DND-41 (cell line): Measurements from ENCODE around the gene S100A8.

Experiments
- ATAC-seq: fragments of 200-7000 bp; cut with Tn5 transposase; 3 replicates; pipeline ENCODE4 v1.9.1; 2021; ENCODE audit warnings: low read depth; ENCODE audit not compliant: insufficient read depth
- DNase-seq: peaks from one replicate; pipeline ENCODE4 v3.0.0-alpha.2; 2020
- H2AFZ ChIP-seq: 2 replicates; pipeline ENCODE4 v1.6.0; 2012; ENCODE audit warnings: low read depth, low read length
- H3K27ac ChIP-seq: 2 replicates; pipeline ENCODE4 v1.5.1; 2012; ENCODE audit warnings: low read length, inconsistent platforms
- H3K27me3 ChIP-seq: fragments of 200-600 bp; sonication (generic); 2 replicates; pipeline ENCODE4 v1.6.0; 2012; ENCODE audit warnings: low read length, mild to moderate bottlenecking, inconsistent platforms; ENCODE audit not compliant: insufficient read depth, poor library complexity
- H3K36me3 ChIP-seq: 2 replicates; pipeline ENCODE4 v1.5.1; 2012; ENCODE audit warnings: low read length, inconsistent platforms; ENCODE audit not compliant: insufficient read depth
- H3K4me1 ChIP-seq: 2 replicates; pipeline ENCODE4 v1.5.1; 2012; ENCODE audit warnings: mild to moderate bottlenecking, low read length; ENCODE audit not compliant: insufficient read depth
- H3K4me2 ChIP-seq: 2 replicates; pipeline ENCODE4 v1.6.0; 2012; ENCODE audit warnings: mild to moderate bottlenecking, moderate library complexity, low read length, inconsistent platforms; ENCODE audit not compliant: insufficient read depth
- H3K4me3 ChIP-seq, 2 experiments: fragments of 200-600 bp in 1 of 2; shearing (Covaris generic) in 1 of 2; 2 replicates each; pipeline ENCODE4 v1.5.1; 2012 to 2016; ENCODE audit warnings: inconsistent platforms in 2 of 2, low read length in 2 of 2, mild to moderate bottlenecking in 2 of 2, low read depth in 1 of 2, moderate library complexity in 1 of 2
- H3K79me2 ChIP-seq: 2 replicates; pipeline ENCODE4 v1.6.0; 2012; ENCODE audit warnings: low read length, inconsistent platforms; ENCODE audit not compliant: insufficient read depth
- H3K9ac ChIP-seq: 2 replicates; pipeline ENCODE4 v1.6.0; 2012; ENCODE audit warnings: low read depth, mild to moderate bottlenecking, inconsistent platforms, low read length, moderate library complexity
- H3K9me3 ChIP-seq: 2 replicates; pipeline ENCODE4 v1.5.1; 2012; ENCODE audit warnings: low read length, moderate library complexity, mild to moderate bottlenecking, inconsistent platforms; ENCODE audit not compliant: insufficient read depth, severe bottlenecking
- H4K20me1 ChIP-seq: 2 replicates; pipeline ENCODE4 v1.6.0; 2012; ENCODE audit warnings: low read length; ENCODE audit not compliant: insufficient read depth
- CTCF ChIP-seq: IDR thresholded peaks from 2 replicates; pipeline ENCODE4 v1.5.1; 2012; ENCODE audit warnings: borderline replicate concordance, low read length, moderate library complexity, mild to moderate bottlenecking; ENCODE audit not compliant: poor library complexity, severe bottlenecking; ENCODE audit errors: extremely low read depth
- EZH2 ChIP-seq: IDR thresholded peaks from 3 replicates; pipeline ENCODE4 v1.6.1; 2012; ENCODE audit warnings: borderline replicate concordance, low read depth, mild to moderate bottlenecking, moderate library complexity, low read length, inconsistent platforms; ENCODE audit not compliant: severe bottlenecking

The S100A8 gene

GRCh38 chr1:153360592-153361479, 30.0 kb downstream of the S100A8 start:
- no peak for TF ChIP-seq EZH2
- no peak for TF ChIP-seq CTCF
- no peak for DNase-seq
- Histone ChIP-seq H3K4me1 (no peaks in the 10 kb centered on the region), H2AFZ (no peak overlapping the region), H3K4me3 (no peak overlapping the region), H3K79me2 (no peaks in the 10 kb centered on the region), H4K20me1 (no peaks in the 10 kb centered on the region), H3K9me3 (no peaks in the 10 kb centered on the region), H3K9ac (no peak overlapping the region), H3K27me3 (peaks cover 36% of the 10 kb centered on the region), H3K27ac (no peak overlapping the region), H3K36me3 (no peaks in the 10 kb centered on the region), H3K4me2 (no peak overlapping the region)
- no peak for ATAC-seq

- Histone ChIP-seq H3K79me2 (no peaks in the 10 kb centered on the region), H4K20me1 (no peaks in the 10 kb centered on the region), H3K4me2 (no peak overlapping the region), H2AFZ (no peak overlapping the region), H3K9me3 (no peaks in the 10 kb centered on the region), H3K4me3 (no peak overlapping the region), H3K27me3 (peaks cover 31% of the 10 kb centered on the region), H3K36me3 (no peaks in the 10 kb centered on the region), H3K27ac (no peak overlapping the region), H3K4me1 (no peaks in the 10 kb centered on the region), H3K9ac (no peak overlapping the region)
- DNase-seq (no peak), ATAC-seq (no peak)
- TF ChIP-seq EZH2: no peak
Observed at GRCh38 chr1:153360190-153360589, 30.7 kb downstream of the S100A8 start.

- Histone ChIP-seq H3K4me2 (no peak overlapping the region), H3K36me3 (no peaks in the 10 kb centered on the region), H3K27ac (no peak overlapping the region), H3K4me1 (no peaks in the 10 kb centered on the region), H3K9me3 (no peaks in the 10 kb centered on the region), H4K20me1 (no peaks in the 10 kb centered on the region), H3K27me3 (peaks cover 31% of the 10 kb centered on the region), H3K9ac (no peak overlapping the region), H2AFZ (no peak overlapping the region), H3K4me3 (no peak overlapping the region), H3K79me2 (no peaks in the 10 kb centered on the region)
- TF ChIP-seq CTCF: no peak
- TF ChIP-seq EZH2: no peak
- DNase-seq: no peak
- ATAC-seq: no peak
Observed at GRCh38 chr1:153359241-153359640, 31.6 kb downstream of the S100A8 start.

GRCh38 chr1:153358691-153358975, 32.2 kb downstream of the S100A8 start:
- no peaks in the 10 kb centered on the region for H3K36me3 ChIP-seq
- H3K4me3 ChIP-seq: no peak overlapping the region
- ATAC-seq (no peak), DNase-seq (no peak)
- no peaks in the 10 kb centered on the region for H4K20me1 ChIP-seq
- TF ChIP-seq EZH2: no peak
- TF ChIP-seq CTCF: no peak
- H2AFZ ChIP-seq: no peak overlapping the region
- H3K27me3 ChIP-seq: peaks cover 29% of the 10 kb centered on the region
- H3K4me1 ChIP-seq: no peaks in the 10 kb centered on the region
- H3K9me3 ChIP-seq: no peaks in the 10 kb centered on the region
- H3K79me2 ChIP-seq: no peaks in the 10 kb centered on the region
- H3K9ac ChIP-seq: no peak overlapping the region
- H3K4me2 ChIP-seq: no peak overlapping the region
- no peak overlapping the region for H3K27ac ChIP-seq
